Right lobe of liver (tissue), 4 donors: Measurements from ENCODE around the gene PCK1.
A peak's percentile ranks its signal among the peaks of the same experiment; 100 is the strongest.

Source experiments
- POLR2A ChIP-seq: fragments of 450-650 bp; IDR thresholded peaks from one replicate; pipeline ENCODE4 v1.6.1; 2017; ENCODE audit warnings: antibody characterized with exemption, mild to moderate bottlenecking
- TF ChIP-seq, protein P1 (sequence below), 4 donors: fragments of 200-600 bp in 3 of 4; fragments of 450-650 bp in 1 of 4; IDR thresholded peaks; one replicate each; pipeline versions ENCODE4 v1.5.1 to v1.8.0; 2016 to 2022; ENCODE audit warnings: antibody characterized with exemption in 4 of 4, mild to moderate bottlenecking in 2 of 4
- donor health status: DM: no; HTN: no; CAD: no.
- donor health status: DM: no; HTN: no; CAD: no.
- donor health status: DM: no; HTN: yes; CAD: no.

DNA sequence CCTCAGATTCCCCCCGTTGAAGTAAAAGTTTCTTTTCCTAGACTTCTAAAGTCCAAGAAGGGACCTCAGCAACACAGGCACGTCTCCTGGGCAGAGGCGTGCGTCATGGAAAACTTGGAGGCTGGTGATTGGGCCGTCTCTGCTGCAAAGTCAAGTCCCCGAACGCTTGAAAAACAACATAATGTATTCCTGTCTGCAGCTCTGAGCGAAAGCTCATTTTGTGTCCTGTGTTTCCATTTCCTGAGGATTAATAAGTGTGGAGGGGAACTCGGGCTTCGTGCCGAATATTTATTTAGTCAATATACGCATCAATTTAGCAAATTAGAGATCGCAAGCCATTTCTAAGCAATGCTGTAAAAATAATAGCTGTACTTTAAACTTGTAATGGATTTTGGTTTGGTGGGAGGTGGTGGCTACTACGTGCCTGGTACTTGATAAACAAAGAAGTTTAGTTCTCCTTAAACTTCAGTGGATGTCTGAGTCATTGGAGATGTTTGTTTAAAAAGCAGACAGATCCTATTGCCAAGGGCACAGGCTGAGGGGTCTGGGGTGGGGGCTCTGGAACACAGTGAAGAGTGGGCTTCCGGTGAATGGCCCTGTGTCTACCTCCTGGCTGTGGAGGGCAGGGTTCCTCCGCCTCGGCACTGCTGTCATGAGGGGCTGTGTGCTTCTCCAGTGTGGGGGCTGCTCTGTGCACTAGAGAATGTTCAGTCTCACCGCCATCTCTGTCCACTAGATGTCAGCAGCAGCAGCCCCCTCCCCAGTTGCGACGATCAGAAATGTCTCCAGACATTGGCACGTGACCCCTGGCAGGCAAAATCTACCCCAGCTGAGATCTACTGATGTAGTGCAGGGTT lies 21.8 kb downstream of the PCK1 start:
- TF ChIP-seq, protein P1, sequence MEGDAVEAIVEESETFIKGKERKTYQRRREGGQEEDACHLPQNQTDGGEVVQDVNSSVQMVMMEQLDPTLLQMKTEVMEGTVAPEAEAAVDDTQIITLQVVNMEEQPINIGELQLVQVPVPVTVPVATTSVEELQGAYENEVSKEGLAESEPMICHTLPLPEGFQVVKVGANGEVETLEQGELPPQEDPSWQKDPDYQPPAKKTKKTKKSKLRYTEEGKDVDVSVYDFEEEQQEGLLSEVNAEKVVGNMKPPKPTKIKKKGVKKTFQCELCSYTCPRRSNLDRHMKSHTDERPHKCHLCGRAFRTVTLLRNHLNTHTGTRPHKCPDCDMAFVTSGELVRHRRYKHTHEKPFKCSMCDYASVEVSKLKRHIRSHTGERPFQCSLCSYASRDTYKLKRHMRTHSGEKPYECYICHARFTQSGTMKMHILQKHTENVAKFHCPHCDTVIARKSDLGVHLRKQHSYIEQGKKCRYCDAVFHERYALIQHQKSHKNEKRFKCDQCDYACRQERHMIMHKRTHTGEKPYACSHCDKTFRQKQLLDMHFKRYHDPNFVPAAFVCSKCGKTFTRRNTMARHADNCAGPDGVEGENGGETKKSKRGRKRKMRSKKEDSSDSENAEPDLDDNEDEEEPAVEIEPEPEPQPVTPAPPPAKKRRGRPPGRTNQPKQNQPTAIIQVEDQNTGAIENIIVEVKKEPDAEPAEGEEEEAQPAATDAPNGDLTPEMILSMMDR (IDR thresholded peaks at IDR 0.05): peak; percentile 14 to 30 (median 24)
- no peak for TF ChIP-seq POLR2A
